GM21528 (cell line): ENCODE measurements around the gene PRDM8.
"Not testable (repeated sequence)": the region's sequence is repeated elsewhere in the genome, so short reads cannot be mapped to it uniquely, and the experiment has no call there.

ENCODE experiments used
- ATAC-seq: cut with Tn5 transposase; IDR thresholded peaks from one replicate; pipeline ENCODE4 v1.9.1; 2021; ENCODE audit warnings: mild to moderate bottlenecking, moderate library complexity; ENCODE audit not compliant: unreplicated experiment, low FRiP score

Gene PRDM8

GRCh38 chr4:80220711-80221110 lies 23.4 kb downstream of the PRDM8 start:
- ATAC-seq, result no peak

- ATAC-seq, result no peak
Observed at GRCh38 chr4:80221161-80221560, 23.9 kb downstream of the PRDM8 start.

GRCh38 chr4:80225595-80225994 lies 28.3 kb downstream of the PRDM8 start:
- no peak for ATAC-seq

GRCh38 chr4:80226094-80226493 lies 28.8 kb downstream of the PRDM8 start:
- no peak for ATAC-seq

GRCh38 chr4:80228460-80228859 lies 31.2 kb downstream of the PRDM8 start:
- ATAC-seq, result peak; percentile 45

DNA sequence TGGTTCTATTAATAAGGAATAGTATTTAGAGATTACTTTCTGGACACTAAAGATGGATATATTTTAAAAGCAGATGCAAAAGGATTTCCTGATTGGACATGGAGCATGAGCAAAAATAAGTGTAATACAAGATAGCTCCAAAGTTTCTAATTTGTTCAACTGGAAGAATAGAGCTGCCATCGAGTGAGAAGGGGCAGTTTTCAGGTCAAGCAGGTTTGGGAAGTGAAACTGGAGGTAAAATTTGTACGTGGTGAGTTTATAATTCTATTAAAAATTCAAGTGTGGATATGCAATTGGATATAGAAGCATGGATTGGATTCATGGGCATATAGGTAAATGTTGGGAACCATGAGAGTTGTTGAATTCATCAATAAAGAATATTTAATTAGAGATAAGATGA lies 31.8 kb downstream of the PRDM8 start:
- no peak for ATAC-seq

GRCh38 chr4:80229590-80229989 lies 32.3 kb downstream of the PRDM8 start:
- ATAC-seq, result peak; percentile 94

GRCh38 chr4:80231180-80231579 lies 33.9 kb downstream of the PRDM8 start:
- no peak for ATAC-seq

- no peak for ATAC-seq
Observed at GRCh38 chr4:80232707-80233370, 35.5 kb downstream of the PRDM8 start.

DNA sequence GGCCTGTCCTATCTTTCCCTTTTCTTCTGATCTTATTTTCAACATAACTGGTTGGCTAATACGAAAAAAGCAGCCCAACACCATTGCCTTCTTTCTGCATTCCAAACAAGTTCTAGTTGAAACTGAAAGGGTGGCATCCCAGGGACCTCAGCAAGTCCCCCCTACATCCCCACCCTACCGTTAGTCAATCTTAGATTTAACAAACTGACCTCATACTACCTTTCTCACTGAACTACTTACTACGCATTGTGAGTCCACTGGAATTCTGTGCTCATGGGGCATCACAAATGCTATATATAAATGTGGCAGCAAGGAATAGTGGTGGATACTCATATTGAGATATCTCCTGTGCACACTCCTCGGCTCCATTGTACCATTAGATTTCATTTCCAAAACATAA lies 36.1 kb downstream of the PRDM8 start:
- no peak for ATAC-seq

- ATAC-seq, result no peak
Observed at GRCh38 chr4:80235451-80235850, 38.1 kb downstream of the PRDM8 start.

DNA sequence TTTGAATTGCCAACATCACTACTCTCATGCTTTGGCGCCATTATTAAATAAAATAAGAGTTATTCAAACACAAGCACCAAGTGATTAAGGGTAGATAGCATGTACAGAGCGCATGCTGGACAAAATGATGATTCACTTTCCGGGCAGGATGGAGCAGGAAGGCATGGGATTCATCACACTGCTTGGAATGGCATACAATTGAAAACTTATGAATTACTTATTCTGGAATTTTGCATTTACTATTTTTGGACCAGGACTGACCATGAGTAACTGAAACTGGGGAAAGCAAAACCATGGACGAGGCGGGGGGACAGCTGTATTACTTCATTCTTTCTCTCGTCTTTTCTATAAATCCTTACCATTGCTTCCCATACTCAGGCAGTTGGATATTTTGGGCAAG lies 40.7 kb downstream of the PRDM8 start:
- ATAC-seq, result no peak

DNA sequence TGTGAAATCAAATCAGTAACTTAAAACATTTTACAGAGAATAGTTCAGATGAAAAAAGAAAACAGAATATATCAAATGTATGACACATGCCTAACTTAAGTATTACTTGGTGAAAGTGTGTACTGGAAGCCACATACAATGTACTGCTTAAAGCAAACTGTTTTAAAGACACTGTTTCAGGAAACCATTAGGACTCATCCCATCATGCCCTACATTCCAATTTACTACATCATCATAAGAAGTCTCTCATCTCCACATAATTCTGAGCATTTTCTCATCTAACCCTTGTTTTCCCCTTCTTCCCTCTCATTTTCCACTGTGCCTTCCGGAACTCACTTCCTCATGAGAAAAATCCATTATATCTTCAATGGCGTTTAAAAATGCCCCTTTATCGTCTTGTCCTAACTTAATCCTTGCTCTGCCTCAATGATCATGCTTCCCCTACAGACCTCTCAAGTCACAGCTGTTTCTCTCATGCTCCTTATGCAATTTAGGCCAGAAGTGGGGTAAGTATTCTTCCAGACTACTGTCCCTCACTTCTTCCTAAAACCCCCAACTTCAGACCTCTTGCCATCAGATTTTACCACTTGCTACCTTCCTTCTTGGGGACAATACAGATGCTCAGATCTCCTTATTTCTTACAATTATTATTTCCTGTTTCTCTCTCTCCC lies 42.3 kb downstream of the PRDM8 start:
- ATAC-seq, result no peak

GRCh38 chr4:80240976-80241375 lies 43.7 kb downstream of the PRDM8 start:
- ATAC-seq, result no peak

GRCh38 chr4:80243274-80244018 lies 46.1 kb downstream of the PRDM8 start:
- no peak for ATAC-seq

GRCh38 chr4:80247484-80247883 lies 50.2 kb downstream of the PRDM8 start:
- ATAC-seq, result not testable (repeated sequence)

GRCh38 chr4:80249144-80249543 lies 51.8 kb downstream of the PRDM8 start:
- no peak for ATAC-seq

DNA sequence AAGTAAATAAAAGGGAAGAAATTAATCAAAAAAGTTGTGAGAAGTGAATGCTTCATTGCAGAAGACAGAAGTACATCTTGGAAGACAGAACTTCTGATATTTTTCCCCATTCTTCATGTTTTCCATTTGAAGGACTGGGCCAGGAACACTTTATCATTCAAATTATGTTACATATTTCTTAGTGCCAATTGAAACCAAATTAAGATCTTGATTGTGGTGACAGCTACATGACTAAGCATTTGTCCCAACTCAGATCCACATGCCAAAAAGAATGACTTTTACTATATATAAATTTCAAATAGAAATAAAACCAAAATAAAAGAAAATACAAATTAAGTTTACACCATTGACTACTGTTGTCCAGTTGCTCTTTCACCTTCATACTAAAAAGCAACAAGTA lies 55.1 kb downstream of the PRDM8 start:
- ATAC-seq, result no peak

DNA sequence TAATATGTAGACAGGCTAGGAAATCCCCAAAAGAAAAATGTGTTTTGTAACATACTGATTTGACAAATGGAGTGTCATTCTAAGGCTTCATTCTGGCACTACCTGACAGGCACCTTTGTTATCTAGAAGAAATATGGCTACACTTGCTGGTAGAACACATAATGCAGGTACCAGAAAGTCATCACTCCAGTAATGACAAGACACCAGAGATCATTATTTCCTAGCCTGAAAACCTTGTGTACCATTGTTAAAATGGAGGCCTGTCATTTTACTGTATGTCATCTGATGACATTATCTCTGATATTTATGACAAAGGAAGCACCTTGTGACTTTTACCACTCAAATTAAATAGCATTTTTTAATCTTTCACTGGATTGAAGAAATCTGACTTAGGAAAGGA lies 55.6 kb downstream of the PRDM8 start:
- ATAC-seq, result no peak

GRCh38 chr4:80253510-80253909 lies 56.2 kb downstream of the PRDM8 start:
- no peak for ATAC-seq
